Measurements from ENCODE around the gene NPC1. TPM values are rescaled to one million over a fixed set of nuclear protein-coding genes. Genes with fewer than 3 reads are reported as not detected.

NPC1 gene
- total and polyA plus RNA-seq, 2 of the 8 experiments (the other 6 are each of a cell fraction or from before 2014, with no cell fraction given) = 34.1 to 39.5 TPM

DNA sequence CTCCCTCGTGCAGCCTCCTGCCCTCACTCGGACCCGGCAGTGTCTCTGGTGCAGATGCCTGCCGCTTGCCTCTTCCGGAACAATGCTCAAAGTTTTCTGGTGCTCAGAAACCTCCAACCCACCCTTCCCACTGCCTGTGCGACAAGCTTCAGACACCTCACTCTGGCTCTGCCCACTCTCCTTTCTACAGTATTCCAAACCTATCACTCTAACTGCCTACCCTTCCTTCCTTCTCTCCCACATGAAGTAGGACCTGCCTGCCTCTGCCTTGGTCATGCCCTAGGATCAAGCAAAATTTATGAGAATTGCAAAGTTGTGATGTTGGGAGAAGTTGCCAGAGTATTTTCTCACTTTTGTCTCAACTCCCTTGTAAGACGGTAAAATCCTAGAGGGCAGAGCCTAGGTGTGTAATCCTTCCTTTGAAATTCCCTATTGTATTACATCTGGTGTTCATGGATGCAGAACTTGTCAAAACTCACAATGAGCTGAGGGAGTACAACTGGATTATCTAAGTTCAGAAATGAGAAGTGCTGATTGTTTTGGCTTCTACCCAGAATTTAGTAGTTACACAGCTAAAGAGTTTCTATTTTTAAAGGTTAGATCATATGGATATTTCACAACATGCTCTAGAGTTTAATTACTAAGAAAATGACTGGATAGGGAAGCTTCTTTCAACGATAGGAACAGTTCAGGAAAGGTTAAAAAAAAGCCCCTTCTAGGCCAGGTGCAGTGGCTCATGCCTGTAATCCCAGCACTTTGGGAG is 7.2 kb downstream of the NPC1 start (continued):
- TF ChIP-seq EP300 (IDR thresholded peaks at IDR 0.05; ENCODE audit: borderline replicate concordance in 1 of 2, low read depth in 2 of 2, low read length in 2 of 2) (no peak), GABPA (IDR thresholded peaks at IDR 0.05; ENCODE audit: borderline replicate concordance, insufficient read depth, low read length) (no peak), ZNF274 (IDR thresholded peaks at IDR 0.05; ENCODE audit: borderline replicate concordance, extremely low read depth, low read length) (no peak), YY1 (IDR thresholded peaks at IDR 0.05; ENCODE audit: low read depth, low read length) (no peak)

Measured in H1 (cell line).